C4-2B (cell line): ENCODE results near the gene UNC79.
A peak's percentile ranks its signal among the peaks of the same experiment; 100 is the strongest.

Experiments
- ZFX ChIP-seq: fragments of 450-650 bp; IDR thresholded peaks from 2 replicates; pipeline ENCODE4 v1.6.1; 2017
- TF ChIP-seq, protein P1 (sequence below): fragments of 450-650 bp; conservative IDR thresholded peaks from 2 replicates; pipeline ENCODE4 v1.5.1; 2017; ENCODE audit warnings: mild to moderate bottlenecking

DNA sequence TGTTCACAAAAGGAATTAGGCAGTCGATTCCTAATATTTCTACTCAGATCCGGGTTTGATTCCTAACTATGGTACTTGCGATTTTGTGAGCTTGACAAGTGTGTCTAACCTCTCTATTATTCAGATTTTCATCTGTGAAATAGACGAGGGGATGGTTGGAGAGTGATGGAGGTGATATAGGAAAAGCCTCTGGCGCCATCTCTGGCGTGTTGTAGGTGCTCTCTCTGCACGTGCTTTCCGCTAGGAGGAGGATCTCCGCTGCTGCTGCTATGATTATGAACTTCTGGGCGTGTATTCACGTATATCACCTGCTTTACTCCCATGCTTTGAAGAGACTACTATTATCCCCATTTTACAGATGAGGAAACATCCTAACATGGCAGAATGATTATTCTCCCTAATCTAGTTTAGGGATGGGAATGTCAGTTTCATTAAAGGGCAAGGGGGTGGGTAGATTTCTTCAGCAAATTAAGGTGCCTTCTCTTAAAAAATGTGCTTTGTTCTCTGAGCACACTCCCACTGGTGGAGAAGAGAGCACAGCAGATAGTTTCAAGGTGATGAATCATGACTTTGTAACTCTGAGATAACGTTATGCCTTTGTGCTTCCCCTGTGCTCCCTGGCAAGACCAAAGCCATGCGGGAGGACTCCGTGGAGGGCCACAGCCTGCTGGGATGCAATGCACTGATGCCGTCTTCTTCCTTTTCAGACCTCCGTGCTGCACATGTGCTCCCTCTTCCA lies 260.5 kb downstream of the UNC79 start:
- TF ChIP-seq, protein P1, sequence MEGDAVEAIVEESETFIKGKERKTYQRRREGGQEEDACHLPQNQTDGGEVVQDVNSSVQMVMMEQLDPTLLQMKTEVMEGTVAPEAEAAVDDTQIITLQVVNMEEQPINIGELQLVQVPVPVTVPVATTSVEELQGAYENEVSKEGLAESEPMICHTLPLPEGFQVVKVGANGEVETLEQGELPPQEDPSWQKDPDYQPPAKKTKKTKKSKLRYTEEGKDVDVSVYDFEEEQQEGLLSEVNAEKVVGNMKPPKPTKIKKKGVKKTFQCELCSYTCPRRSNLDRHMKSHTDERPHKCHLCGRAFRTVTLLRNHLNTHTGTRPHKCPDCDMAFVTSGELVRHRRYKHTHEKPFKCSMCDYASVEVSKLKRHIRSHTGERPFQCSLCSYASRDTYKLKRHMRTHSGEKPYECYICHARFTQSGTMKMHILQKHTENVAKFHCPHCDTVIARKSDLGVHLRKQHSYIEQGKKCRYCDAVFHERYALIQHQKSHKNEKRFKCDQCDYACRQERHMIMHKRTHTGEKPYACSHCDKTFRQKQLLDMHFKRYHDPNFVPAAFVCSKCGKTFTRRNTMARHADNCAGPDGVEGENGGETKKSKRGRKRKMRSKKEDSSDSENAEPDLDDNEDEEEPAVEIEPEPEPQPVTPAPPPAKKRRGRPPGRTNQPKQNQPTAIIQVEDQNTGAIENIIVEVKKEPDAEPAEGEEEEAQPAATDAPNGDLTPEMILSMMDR, result peak; percentile 34
- no peak for TF ChIP-seq ZFX
